ENCODE results near the gene F2. TPM values are rescaled to one million over a fixed set of nuclear protein-coding genes. Genes with fewer than 3 reads are reported as not detected.

Gene F2
- total RNA-seq, 1 donor from 2014 or later: not detected

DNA sequence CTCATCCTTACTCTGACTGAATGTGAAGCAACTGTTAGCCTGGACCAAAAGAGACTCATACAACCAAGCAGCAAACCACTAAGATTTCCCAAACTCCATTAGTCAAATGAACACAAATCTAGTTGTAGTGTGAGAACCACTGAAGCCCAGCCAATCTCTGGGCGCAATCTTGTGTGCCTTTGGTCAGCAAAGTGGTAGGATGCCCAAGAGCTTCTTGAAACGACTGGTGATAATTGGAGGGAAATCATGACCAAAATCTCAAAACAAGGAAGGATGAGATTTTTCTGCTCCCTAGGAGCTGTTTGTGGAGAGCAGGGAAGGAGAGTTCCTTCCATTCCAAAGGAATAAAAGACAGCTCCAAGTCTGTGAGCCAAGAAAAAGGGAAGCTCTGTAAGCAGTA, 24.0 kb downstream of the F2 start:
- intact Hi-C loops (cut with DNase I): no loop called here
- H3K27ac ChIP-seq: no peak overlapping the region
- no peak overlapping the region for H3K4me3 ChIP-seq
- H3K27me3 ChIP-seq (ENCODE audit: low read depth): no peaks in the 10 kb centered on the region
- DNase-seq: no peak
- no peaks in the 10 kb centered on the region for H3K4me1 ChIP-seq
- TF ChIP-seq, protein P1, sequence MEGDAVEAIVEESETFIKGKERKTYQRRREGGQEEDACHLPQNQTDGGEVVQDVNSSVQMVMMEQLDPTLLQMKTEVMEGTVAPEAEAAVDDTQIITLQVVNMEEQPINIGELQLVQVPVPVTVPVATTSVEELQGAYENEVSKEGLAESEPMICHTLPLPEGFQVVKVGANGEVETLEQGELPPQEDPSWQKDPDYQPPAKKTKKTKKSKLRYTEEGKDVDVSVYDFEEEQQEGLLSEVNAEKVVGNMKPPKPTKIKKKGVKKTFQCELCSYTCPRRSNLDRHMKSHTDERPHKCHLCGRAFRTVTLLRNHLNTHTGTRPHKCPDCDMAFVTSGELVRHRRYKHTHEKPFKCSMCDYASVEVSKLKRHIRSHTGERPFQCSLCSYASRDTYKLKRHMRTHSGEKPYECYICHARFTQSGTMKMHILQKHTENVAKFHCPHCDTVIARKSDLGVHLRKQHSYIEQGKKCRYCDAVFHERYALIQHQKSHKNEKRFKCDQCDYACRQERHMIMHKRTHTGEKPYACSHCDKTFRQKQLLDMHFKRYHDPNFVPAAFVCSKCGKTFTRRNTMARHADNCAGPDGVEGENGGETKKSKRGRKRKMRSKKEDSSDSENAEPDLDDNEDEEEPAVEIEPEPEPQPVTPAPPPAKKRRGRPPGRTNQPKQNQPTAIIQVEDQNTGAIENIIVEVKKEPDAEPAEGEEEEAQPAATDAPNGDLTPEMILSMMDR (IDR thresholded peaks at IDR 0.05): no peak
- peaks cover 71% of the 10 kb centered on the region for H3K36me3 ChIP-seq
- ATAC-seq: no peak
- no peaks in the 10 kb centered on the region for H3K9me3 ChIP-seq

DNA sequence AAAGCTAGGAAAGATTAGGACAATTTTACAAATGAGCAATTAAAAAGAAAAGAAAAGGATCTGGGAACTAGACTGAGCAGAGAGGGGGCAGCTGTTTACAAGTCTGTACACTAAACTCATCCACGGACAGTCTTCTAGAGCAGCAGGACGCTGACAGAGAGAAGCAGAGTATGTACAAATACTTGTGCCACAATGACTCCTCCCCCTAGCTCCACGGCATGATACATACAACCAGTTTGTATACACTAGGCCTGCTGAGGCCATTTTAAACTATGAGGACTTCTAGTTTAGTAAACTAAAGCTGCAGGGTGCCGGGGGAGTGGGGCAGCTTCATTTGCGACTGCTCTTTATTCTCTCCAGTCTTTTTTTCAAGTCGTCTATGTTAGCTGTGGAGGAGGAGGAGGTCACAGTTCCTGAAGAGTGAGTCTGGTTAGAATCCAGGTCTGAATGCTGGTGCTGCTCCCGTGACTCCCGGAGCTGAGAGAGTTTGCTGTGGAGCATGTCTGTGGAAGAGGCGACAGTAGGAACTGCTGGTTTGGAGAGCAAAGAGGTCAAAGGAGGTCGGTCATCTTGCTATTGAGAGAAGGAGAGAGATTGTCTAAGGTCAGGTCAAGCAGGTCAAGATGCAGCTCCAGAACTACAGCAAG, 24.8 kb downstream of the F2 start:
- TF ChIP-seq, protein P1 (IDR thresholded peaks at IDR 0.05): no peak
- DNase-seq (no peak), ATAC-seq (no peak)
- Histone ChIP-seq H3K27ac (no peak overlapping the region), H3K4me1 (no peaks in the 10 kb centered on the region), H3K4me3 (no peak overlapping the region), H3K27me3 (ENCODE audit: low read depth) (no peaks in the 10 kb centered on the region), H3K36me3 (peaks cover 79% of the 10 kb centered on the region), H3K9me3 (no peaks in the 10 kb centered on the region)
- intact Hi-C loops (cut with DNase I): no loop called here

DNA sequence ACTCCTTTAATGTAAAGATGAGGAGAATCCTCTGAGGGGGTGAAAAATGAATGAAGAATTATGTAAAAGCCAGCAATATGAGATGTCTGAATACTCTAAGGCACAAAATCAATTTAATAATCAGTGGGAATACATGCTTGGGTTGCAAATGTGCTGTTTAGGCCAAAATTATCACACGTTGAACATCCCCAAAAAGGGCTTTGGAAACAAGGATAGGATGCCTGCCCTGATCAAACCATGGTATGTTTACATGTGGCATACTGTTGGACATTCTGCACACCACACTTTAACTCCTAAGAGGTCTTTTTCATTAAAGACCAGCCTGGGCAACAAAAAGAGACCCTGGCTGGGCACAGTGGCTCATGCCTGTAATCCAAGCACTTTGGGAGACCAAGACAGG, 26.3 kb downstream of the F2 start:
- Histone ChIP-seq H3K9me3 (no peaks in the 10 kb centered on the region), H3K36me3 (peaks cover 91% of the 10 kb centered on the region), H3K27me3 (ENCODE audit: low read depth) (no peaks in the 10 kb centered on the region), H3K4me1 (no peaks in the 10 kb centered on the region), H3K4me3 (no peak overlapping the region), H3K27ac (no peak overlapping the region)
- DNase-seq (no peak), ATAC-seq (no peak)
- intact Hi-C loops (cut with DNase I): no loop called here
- TF ChIP-seq, protein P1 (IDR thresholded peaks at IDR 0.05): no peak

DNA sequence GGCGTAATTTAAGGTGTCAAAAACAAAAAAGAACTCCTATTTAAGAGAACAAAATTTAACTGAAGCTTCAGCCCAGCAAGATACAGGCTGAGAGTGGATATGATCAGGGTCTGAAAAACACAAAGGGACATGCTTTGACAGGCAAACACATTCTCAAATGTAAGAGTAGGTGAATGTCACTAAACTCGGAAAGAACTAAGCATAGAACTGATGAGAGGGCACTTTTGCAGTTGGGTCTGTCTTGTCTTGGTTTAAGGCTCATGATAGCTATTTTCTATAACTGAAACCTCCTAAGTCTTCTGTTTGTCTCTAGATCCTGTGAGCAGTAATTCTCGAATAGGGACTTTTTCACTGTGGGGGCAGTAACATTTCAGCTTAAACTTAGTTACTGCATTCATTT, 27.0 kb downstream of the F2 start:
- DNase-seq: no peak
- peaks cover 97% of the 10 kb centered on the region for H3K36me3 ChIP-seq
- intact Hi-C loops (cut with DNase I): no loop called here
- H3K27ac ChIP-seq: no peak overlapping the region
- ATAC-seq: no peak
- no peak overlapping the region for H3K4me3 ChIP-seq
- TF ChIP-seq, protein P1 (IDR thresholded peaks at IDR 0.05): no peak
- no peaks in the 10 kb centered on the region for H3K4me1 ChIP-seq
- H3K9me3 ChIP-seq: no peaks in the 10 kb centered on the region
- no peaks in the 10 kb centered on the region for H3K27me3 ChIP-seq (ENCODE audit: low read depth)

DNA sequence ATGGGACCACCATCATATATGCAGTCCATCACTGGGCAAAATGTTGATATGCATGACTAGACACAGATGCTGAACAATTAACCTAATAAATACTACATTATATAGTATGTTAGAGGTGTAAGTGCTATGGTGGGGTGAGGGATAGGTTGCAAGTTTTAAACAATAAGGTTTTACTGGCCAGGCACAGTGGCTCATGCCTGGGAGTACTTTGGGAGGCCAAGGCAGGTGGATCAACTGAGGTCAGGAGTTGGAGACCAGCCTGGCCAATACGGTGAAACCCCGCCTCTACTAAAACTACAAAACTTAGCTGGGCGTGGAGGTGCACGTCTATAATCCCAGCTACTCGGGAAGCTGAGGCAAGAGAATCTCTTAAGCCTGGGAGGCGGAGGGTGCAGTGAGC, 28.1 kb downstream of the F2 start:
- no peak overlapping the region for H3K27ac ChIP-seq
- no peak overlapping the region for H3K4me3 ChIP-seq
- H3K27me3 ChIP-seq (ENCODE audit: low read depth): no peaks in the 10 kb centered on the region
- intact Hi-C loops (cut with DNase I): no loop called here
- TF ChIP-seq, protein P1 (IDR thresholded peaks at IDR 0.05): no peak
- peaks cover 95% of the 10 kb centered on the region for H3K36me3 ChIP-seq
- H3K9me3 ChIP-seq: no peaks in the 10 kb centered on the region
- H3K4me1 ChIP-seq: no peaks in the 10 kb centered on the region
- no peak for DNase-seq
- no peak for ATAC-seq

All from lower lobe of right lung (tissue), 2 donors.